K562 (cell line): ENCODE measurements around the gene COL9A3. TPM values are rescaled to one million over a fixed set of nuclear protein-coding genes. Genes with fewer than 3 reads are reported as not detected.
A peak's percentile ranks its signal among the peaks of the same experiment; 100 is the strongest.

Experiments
- ATAC-seq: fragments of 200-7000 bp; cut with Tn5 transposase; 3 replicates; pipeline ENCODE4 v1.9.1; 2020; ENCODE audit warnings: moderate library complexity
- BruUV-seq: library from RNA; stranded (reverse); fragments of 400-500 nt; replicated peaks from 2 replicates; lab custom pipeline; 2021; lab: Mats Ljungman, UMichigan
- CTCF ChIA-PET: fragments of 300-600 bp; formaldehyde crosslinking; extraction: SDS; loops from one replicate; lab custom pipeline; 2021; ENCODE audit warnings: low intra/inter-chr PET ratio; lab: Yijun Ruan, JAX
- POLR2A ChIA-PET: fragments of 300-600, 350-650 bp; sonication (Branson Sonifier 250); formaldehyde crosslinking; extraction: SDS; loops from one replicate; lab custom pipeline; 2021; ENCODE audit warnings: antibody characterized with exemption, inconsistent platforms; lab: Yijun Ruan, JAX
- DNase-seq, 4 experiments: peaks; one replicate each; pipeline versions ENCODE4 v3.0.0 to v3.0.0-alpha.2; 2011 to 2018; ENCODE audit warnings: low spot score in 3 of 4, mixed read lengths in 3 of 4; ENCODE audit errors: extremely low read depth in 1 of 4
- FAIRE-seq: peaks from 2 replicates; lab custom pipeline; 2011; peaks lifted over from hg19 to GRCh38; lab: Jason Lieb, UNC
- H2AFZ ChIP-seq: 2 replicates; pipeline ENCODE4 v1.6.0; 2011; ENCODE audit warnings: low read depth, low read length, control low read depth, inconsistent platforms
- H3K27ac ChIP-seq: fragments of 200-600 bp; 3 replicates; pipeline ENCODE4 v1.8.0; 2011; ENCODE audit warnings: low read depth, mild to moderate bottlenecking, control low read depth, inconsistent platforms, low read length, moderate library complexity, mixed read lengths; ENCODE audit errors: extremely low read depth
- H3K27me3 ChIP-seq, 2 experiments: fragments of 300-600 bp in 1 of 2; 2 replicates in 1 of 2; 3 replicates in 1 of 2; pipeline versions ENCODE4 v1.6.0 to v1.8.0; 2011; ENCODE audit warnings: inconsistent platforms in 2 of 2, low read length in 2 of 2, mild to moderate bottlenecking in 1 of 2, mixed read lengths in 1 of 2, moderate library complexity in 1 of 2; ENCODE audit not compliant: control insufficient read depth in 2 of 2, insufficient read depth in 2 of 2
- H3K36me3 ChIP-seq: fragments of 300-600 bp; 3 replicates; pipeline ENCODE4 v1.8.0; 2011; ENCODE audit warnings: mild to moderate bottlenecking, low read length, inconsistent platforms; ENCODE audit not compliant: control insufficient read depth, insufficient read depth
- H3K4me1 ChIP-seq, 2 experiments: fragments of 200-600 bp in 1 of 2; replicated peaks in 1 of 2; 2 replicates in 1 of 2; 3 replicates in 1 of 2; pipeline versions ENCODE4 v1.5.1 to v1.8.0; 2011; ENCODE audit warnings: inconsistent platforms in 2 of 2, low read length in 2 of 2, mild to moderate bottlenecking in 1 of 2, mixed read lengths in 1 of 2, moderate library complexity in 1 of 2; ENCODE audit not compliant: control insufficient read depth in 2 of 2, insufficient read depth in 2 of 2
- H3K4me2 ChIP-seq: 2 replicates; pipeline ENCODE4 v1.6.1; 2011; ENCODE audit warnings: low read length, control low read depth, inconsistent platforms, mixed read lengths; ENCODE audit not compliant: insufficient read depth
- H3K4me3 ChIP-seq: fragments of 200-600 bp; sonication (generic), shearing (Covaris generic); 2 replicates; pipeline ENCODE4 v1.5.1; 2016; ENCODE audit warnings: control low read depth, inconsistent platforms
- H3K79me2 ChIP-seq: fragments of 200-600 bp; 3 replicates; pipeline ENCODE4 v1.8.0; 2011; ENCODE audit warnings: low read length, inconsistent platforms; ENCODE audit not compliant: control insufficient read depth, insufficient read depth
- H3K9ac ChIP-seq, 2 experiments: 2 replicates each; pipeline versions ENCODE4 v1.6.0 to v1.6.1; 2011; ENCODE audit warnings: low read depth in 2 of 2, low read length in 2 of 2, control low read depth in 1 of 2, inconsistent platforms in 1 of 2, mild to moderate bottlenecking in 1 of 2, mixed read lengths in 1 of 2; ENCODE audit not compliant: insufficient read depth in 1 of 2
- H3K9me1 ChIP-seq: one replicate; pipeline ENCODE4 v1.6.0; 2011; ENCODE audit warnings: inconsistent platforms, mild to moderate bottlenecking, low read length, moderate library complexity; ENCODE audit not compliant: control insufficient read depth, insufficient read depth
- H3K9me3 ChIP-seq: replicated peaks from 2 replicates; pipeline ENCODE4 v1.5.1; 2011; ENCODE audit warnings: low read depth, low read length, inconsistent platforms; ENCODE audit not compliant: control insufficient read depth, insufficient read depth
- H4K20me1 ChIP-seq: replicated peaks from 2 replicates; pipeline ENCODE4 v1.6.1; 2011; ENCODE audit warnings: low read length, inconsistent platforms, mixed read lengths; ENCODE audit not compliant: control insufficient read depth, insufficient read depth
- CEBPZ ChIP-seq: fragments of 150-350 bp; IDR thresholded peaks from 2 replicates; pipeline ENCODE4 v1.6.1; 2014; ENCODE audit warnings: low read depth, mild to moderate bottlenecking, low read length, borderline replicate concordance
- CTBP1 ChIP-seq: fragments of 450-650 bp; IDR thresholded peaks from 2 replicates; pipeline ENCODE4 v1.6.1; 2016; ENCODE audit warnings: borderline replicate concordance
- GABPB2 ChIP-seq: fragments of 250-450 bp; sonication (Bioruptor Pico); conservative IDR thresholded peaks from 2 replicates; pipeline ENCODE4 v1.5.1; 2021; ENCODE audit warnings: mild to moderate bottlenecking
- MEF2A ChIP-seq: IDR thresholded peaks from 2 replicates; pipeline ENCODE4 v1.6.1; 2011; ENCODE audit warnings: low read depth, mild to moderate bottlenecking, low read length, moderate library complexity; ENCODE audit not compliant: control insufficient read depth
- MLX ChIP-seq, 2 experiments: fragments of 450-650 bp in 1 of 2; sonication (generic) in 1 of 2; formaldehyde crosslinking; conservative IDR thresholded peaks; 2 replicates each; pipeline versions ENCODE4 v1.4.0 to v1.8.1; 2020 to 2022; ENCODE audit warnings: mild to moderate bottlenecking in 1 of 2, missing genetic modification reagents in 1 of 2
- MTA2 ChIP-seq: fragments of 450-650 bp; IDR thresholded peaks from 2 replicates; pipeline ENCODE4 v1.6.1; 2016; ENCODE audit warnings: low read depth
- SP2 ChIP-seq: IDR thresholded peaks from 2 replicates; pipeline ENCODE4 v1.6.1; 2011; ENCODE audit warnings: mild to moderate bottlenecking, low read depth, low read length, moderate library complexity; ENCODE audit not compliant: poor library complexity, severe bottlenecking; ENCODE audit errors: extremely low read depth
- ZNF644 ChIP-seq: fragments of 200-800 bp; sonication (Bioruptor generic); IDR thresholded peaks from 2 replicates; pipeline ENCODE4 v1.6.1; 2016; ENCODE audit warnings: low read depth, missing genetic modification characterization, missing compliant biosample characterization
- WGBS: fragments of 100-300 bp; shearing (Covaris generic); methylation state at CpG from one replicate; pipeline ENCODE4 v1.1.6; 2016; ENCODE audit warnings: low coverage, mixed read lengths; ENCODE audit not compliant: insufficient coverage; ENCODE audit errors: missing lambda C conversion rate; 5-methylcytosine and 5-hydroxymethylcytosine counted together
- in situ Hi-C: fragments of 300-500 bp; cut with MboI; formaldehyde crosslinking; loops from 4 replicates; pipeline ENCODE4 v1.15.0; 2018; ENCODE audit warnings: inconsistent platforms, mixed read lengths
- intact Hi-C: fragments of 100-400 bp; cut with micrococcal nuclease; formaldehyde crosslinking; loops from 2 replicates; pipeline ENCODE4 v1.14.2; 2022
- polyA plus RNA-seq, 8 experiments: library from polyadenylated mRNA; depleted of rRNA in 4 of 8; stranded (reverse) in 5 of 8; unstranded in 3 of 8; fragments of >200 nt; fragmentation: Nextera tagmentation in 2 of 8; fragmentation: Illumina TruSeq in 1 of 8; extraction: Ambion mirVana in 2 of 8; extraction: Trizol in 1 of 8; gene quantifications; 2 replicates each; pipeline versions ENCODE4 v1.2.1 to v1.2.3, GENCODE V29; 2011 to 2014; ENCODE audit warnings: inconsistent platforms in 1 of 8, missing spikeins in 1 of 8
- total RNA-seq, 7 experiments: library from RNA; depleted of rRNA in 6 of 7; stranded (reverse); fragments of >200 nt in 6 of 7; fragmentation: Illumina TruSeq in 2 of 7; extraction: Trizol in 2 of 7; gene quantifications; 2 replicates each; pipeline versions ENCODE4 v1.2.1 to v1.2.3, GENCODE V29; 2011 to 2021; ENCODE audit warnings: low replicate concordance in 1 of 7

COL9A3 gene
- total and polyA plus RNA-seq, 9 of the 15 experiments (the other 6 are each of a cell fraction or from before 2014, with no cell fraction given), result 0.14 to 3.6 (median 0.88) TPM; not detected in 1

- no peak for TF ChIP-seq MLX (CRISPR knock-in tag; conservative IDR thresholded peaks at IDR 0.05)
Observed at GRCh38 chr20:62816884-62817873, at the start of gene COL9A3 (continued).

GRCh38 chr20:62768234-62768546 is 48.7 kb upstream of the COL9A3 start:
- CTCF ChIA-PET, result no interaction called here

More at GRCh38 chr20:62768234-62768546, 48.7 kb upstream of the COL9A3 start:
- TF ChIP-seq MEF2A, result no peak
- TF ChIP-seq CEBPZ, result no peak
- TF ChIP-seq SP2, result no peak
- no peak for TF ChIP-seq GABPB2
- TF ChIP-seq CTBP1, result no peak
- no peak for TF ChIP-seq ZNF644
- TF ChIP-seq MTA2, result no peak
- FAIRE-seq (peak; percentile 35), DNase-seq (no peak), ATAC-seq (no peak)
- no peak overlapping the region for H3K4me3 ChIP-seq
- H3K9me1 ChIP-seq, result peaks cover 4% of the 10 kb centered on the region
- H3K79me2 ChIP-seq, result no peaks in the 10 kb centered on the region
- intact Hi-C loops (no loop called here), in situ Hi-C loops (no loop called here)
- peak overlapping the region in 1 of 2 experiments; percentile 52; a peak in 2 of 4 replicates for H3K9ac ChIP-seq
- peaks cover 0 to 18% of the 10 kb centered on the region in 2 experiments; a peak in 3 of 5 replicates for H3K27me3 ChIP-seq
- POLR2A ChIA-PET, result interaction anchor here (0.5 to 1.5 kb wide), 2 partner anchors 18 to 265 kb away, joined by 3 to 4 read pairs; no protein-coding TSS in a partner anchor
- H3K4me2 ChIP-seq, result no peak overlapping the region
- H3K27ac ChIP-seq, result no peak overlapping the region
- H2AFZ ChIP-seq, result no peak overlapping the region
- H3K4me1 ChIP-seq, result peaks cover 0 to 46% of the 10 kb centered on the region in 2 experiments; a peak in 3 of 5 replicates
- WGBS, result 33% methylated on average over 8 of the region's 8 CpGs
- H3K9me3 ChIP-seq, result no peaks in the 10 kb centered on the region
- no TSS peak for BruUV-seq
- H4K20me1 ChIP-seq, result peaks cover 19% of the 10 kb centered on the region
- no peaks in the 10 kb centered on the region for H3K36me3 ChIP-seq
